Stimulated activated CD8-positive, alpha-beta memory T cell treated with anti-CD3 and anti-CD28 coated beads, Interleukin-15, amount 100 ng/mL, for 1 hour (primary cell): Measurements from ENCODE around the gene RNF31.
"Not testable (repeated sequence)": the region's sequence is repeated elsewhere in the genome, so short reads cannot be mapped to it uniquely, and the experiment has no call there.

ENCODE experiments used
- DNase-seq: peaks from one replicate; pipeline ENCODE4 v3.0.0-alpha.2; 2020; ENCODE audit warnings: low read depth

RNF31 gene

DNA sequence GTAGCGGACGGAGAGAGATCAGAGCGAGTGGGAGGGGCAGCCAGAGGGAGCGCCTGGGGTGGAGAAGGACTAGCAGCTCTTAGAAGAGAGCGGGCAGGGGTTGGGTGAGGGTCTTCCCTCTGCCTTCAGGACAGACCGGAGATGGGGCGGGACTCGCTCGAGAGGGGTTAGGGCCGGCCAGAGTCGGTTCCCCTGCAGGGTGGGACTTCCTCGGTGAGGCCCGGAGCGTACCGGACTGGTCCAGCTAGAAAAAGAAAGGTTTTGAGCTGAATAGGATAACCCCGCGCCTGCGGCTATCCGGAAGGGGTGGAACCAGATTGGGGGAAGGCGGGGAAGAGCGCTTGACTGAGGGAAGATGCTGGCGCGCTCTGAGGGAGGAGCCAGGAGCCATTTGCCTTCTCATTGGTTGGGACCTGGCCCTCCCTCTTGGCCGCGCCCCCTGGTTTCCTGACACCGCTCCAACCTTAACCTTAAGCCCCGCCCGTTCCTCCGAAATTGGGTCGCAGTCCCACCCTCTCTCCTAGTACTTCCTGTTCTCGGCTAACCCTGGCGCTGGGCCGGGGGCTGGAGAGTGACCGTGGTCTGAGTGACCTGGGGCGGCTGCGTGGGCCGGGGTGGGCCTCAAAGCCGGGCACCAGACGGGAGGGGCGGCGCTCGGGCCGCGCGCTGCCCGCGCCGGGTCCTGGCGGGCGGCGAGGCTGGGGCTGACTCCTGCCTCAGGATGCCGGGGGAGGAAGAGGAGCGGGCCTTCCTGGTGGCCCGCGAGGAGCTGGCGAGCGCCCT is at the start of gene RNF31:
TSS of gene RNF31 (plus strand) at position 521 of the 783 bp plus-strand sequence. CDS start at position 722, 201 bp downstream.
- DNase-seq, result peak; percentile 94

DNA sequence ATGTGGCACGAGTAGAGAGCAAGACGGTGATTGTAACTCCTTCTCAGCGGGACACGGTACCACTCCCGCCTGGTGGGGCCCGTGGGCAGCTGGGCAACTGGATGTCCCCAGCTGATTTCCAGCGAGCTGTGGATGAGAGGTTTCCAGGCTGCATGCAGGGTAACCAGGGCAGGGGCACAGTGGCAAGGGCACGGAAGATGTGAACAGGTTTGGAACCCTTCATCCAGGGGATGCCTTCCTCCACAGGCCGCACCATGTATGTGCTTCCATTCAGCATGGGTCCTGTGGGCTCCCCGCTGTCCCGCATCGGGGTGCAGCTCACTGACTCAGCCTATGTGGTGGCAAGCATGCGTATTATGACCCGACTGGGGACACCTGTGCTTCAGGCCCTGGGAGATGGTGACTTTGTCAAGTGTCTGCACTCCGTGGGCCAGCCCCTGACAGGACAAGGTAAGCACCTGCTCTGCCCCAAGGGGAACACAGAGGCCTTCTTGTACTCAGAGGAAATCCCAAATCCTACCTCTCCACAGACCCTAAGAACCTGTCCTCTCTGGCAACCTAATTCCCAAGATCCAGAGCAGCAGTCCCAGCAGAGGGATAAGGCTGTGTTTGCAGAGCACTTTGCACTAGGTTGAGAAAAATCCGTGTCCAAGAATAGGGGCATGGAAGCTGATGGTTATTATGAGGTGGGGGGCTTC is 48.9 kb upstream of the RNF31 start:
- DNase-seq, result no peak

DNA sequence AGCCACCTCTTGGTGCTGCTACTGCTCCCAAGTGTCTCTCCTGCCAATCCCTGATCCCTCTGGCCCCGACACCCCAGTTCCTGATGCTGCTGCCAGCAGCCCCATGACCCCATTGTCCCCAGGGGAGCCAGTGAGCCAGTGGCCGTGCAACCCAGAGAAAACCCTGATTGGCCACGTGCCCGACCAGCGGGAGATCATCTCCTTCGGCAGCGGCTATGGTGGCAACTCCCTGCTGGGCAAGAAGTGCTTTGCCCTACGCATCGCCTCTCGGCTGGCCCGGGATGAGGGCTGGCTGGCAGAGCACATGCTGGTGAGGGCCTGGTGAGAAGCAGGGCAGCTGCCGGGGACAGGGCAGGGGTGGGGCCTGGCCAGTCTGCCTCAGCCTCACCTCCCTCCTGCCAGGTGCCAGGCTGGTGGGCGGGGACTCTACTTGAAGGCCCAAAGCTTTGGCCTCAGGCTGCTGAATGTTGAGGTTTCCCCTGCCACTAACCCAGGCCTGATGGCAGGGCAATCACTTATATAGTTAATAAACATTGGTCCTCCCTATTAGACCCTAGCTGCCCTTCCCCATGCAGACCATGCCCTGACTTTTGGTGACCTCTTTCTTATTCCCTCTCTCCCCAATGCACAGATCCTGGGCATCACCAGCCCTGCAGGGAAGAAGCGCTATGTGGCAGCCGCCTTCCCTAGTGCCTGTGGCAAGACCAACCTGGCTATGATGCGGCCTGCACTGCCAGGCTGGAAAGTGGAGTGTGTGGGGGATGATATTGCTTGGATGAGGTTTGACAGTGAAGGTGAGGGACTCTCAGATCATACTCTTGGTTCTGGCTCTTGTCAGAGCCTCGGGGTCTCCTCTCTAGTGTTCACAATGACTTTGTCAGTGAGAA is 48.1 kb upstream of the RNF31 start:
- DNase-seq, result no peak

- no peak for DNase-seq
Observed at GRCh38 chr14:24100197-24100981, 46.9 kb upstream of the RNF31 start.

GRCh38 chr14:24100982-24101494 is 46.3 kb upstream of the RNF31 start:
- no peak for DNase-seq

DNA sequence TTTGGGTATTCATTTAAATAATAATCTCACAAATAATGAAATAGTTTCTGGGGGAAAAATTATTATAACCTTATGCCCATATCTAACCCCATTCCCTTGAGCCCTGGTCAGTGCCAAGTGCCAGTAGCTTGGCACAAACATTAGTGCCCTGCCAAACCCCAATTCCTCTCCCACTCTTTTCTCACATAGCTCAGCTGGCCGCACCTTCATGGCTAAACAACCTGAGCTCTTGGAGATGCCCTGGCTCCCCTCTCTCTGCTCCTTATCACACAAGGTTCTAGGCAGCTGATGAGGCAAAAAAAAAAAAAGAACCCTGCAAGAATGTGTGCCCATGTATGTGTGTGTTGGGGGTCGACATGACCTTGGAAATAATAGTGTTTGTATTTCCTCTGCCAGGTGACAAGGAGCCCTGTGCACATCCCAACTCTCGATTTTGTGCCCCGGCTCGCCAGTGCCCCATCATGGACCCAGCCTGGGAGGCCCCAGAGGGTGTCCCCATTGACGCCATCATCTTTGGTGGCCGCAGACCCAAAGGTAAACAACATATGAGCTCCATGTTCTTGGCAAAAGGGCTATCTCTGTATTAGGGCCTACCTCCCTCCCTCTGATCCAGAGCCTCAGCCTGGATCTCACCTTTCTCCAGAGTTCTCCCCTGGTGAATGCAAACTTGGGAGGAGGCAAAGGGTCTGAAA is 44.8 kb upstream of the RNF31 start:
- no peak for DNase-seq

- DNase-seq, result no peak
Observed at GRCh38 chr14:24103451-24103850, 43.8 kb upstream of the RNF31 start.

- not testable (repeated sequence) for DNase-seq
Observed at GRCh38 chr14:24105609-24106239, 41.6 kb upstream of the RNF31 start.

DNA sequence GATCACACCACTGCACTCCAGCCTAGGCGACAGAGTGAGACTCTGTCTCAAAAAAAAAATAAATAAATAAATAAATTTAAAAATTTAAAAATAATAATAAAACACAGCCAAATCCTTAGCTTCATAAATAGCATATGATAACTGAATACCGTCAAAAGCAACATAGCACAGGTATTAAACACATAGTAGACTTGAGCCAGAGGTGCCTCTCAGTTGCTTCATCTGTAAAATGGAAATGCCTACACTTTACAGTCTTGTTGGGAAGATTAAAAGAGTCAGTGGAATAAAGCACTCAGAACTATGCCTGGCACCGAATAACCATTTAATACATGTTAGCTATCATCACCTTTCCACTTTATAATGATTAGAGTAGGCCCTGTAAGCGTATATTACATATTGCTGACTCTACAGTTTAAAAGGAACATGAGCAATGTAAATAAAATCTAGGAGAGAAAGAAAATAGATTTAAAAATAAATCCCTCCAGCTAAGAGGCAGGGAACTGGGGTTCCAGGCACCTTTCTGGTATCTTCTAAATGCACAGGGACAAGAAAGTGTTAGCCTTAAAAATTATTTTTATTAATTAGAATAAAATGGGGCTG is 40.5 kb upstream of the RNF31 start:
- DNase-seq, result no peak

DNA sequence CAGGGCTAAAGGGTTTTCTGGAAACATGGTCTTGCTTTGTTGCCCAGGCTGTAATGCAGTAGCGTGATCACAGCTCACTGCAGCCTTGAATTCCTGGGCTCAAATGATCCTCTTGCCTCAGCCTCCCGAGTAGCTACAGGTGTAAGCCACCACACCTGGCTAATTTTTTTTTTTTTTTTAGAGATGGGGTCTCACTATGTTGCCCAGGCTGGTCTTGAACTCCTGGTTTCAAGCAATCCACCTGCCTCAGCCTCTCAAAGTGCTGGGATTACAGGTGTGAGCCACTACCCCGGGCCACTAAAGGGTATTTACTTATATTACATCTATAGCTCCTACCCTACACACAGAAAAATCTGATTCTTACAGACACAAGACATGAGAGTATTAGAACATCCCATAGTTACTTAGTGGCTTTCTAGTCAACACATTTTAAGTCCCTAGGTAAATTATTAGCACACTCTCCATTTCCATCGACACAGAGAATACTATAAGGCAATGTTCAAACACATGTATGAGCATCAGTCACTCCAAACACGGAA is 38.9 kb upstream of the RNF31 start:
- no peak for DNase-seq

DNA sequence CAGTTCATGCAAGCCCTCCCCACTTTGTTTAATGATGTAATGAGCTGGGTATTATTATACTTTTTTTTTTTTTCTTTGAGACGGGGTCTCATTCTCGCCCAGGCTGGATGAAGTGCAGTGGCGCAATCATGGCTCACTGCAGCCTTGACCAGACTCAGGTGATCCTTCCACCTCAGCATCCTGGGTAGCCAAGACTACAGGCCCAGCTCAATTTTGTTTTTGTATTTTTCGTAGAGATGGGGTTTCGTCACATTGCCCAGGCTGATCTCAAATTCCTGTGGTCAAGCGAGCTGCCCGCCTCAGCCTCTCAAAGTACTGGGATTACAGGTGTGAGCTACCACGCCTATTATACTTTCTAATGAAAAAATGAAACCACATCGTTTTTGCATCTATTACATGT is 37.2 kb upstream of the RNF31 start:
- DNase-seq, result no peak

- DNase-seq, result no peak
Observed at GRCh38 chr14:24110523-24110922, 36.8 kb upstream of the RNF31 start.

GRCh38 chr14:24113379-24113800 is 33.9 kb upstream of the RNF31 start:
- no peak for DNase-seq

DNA sequence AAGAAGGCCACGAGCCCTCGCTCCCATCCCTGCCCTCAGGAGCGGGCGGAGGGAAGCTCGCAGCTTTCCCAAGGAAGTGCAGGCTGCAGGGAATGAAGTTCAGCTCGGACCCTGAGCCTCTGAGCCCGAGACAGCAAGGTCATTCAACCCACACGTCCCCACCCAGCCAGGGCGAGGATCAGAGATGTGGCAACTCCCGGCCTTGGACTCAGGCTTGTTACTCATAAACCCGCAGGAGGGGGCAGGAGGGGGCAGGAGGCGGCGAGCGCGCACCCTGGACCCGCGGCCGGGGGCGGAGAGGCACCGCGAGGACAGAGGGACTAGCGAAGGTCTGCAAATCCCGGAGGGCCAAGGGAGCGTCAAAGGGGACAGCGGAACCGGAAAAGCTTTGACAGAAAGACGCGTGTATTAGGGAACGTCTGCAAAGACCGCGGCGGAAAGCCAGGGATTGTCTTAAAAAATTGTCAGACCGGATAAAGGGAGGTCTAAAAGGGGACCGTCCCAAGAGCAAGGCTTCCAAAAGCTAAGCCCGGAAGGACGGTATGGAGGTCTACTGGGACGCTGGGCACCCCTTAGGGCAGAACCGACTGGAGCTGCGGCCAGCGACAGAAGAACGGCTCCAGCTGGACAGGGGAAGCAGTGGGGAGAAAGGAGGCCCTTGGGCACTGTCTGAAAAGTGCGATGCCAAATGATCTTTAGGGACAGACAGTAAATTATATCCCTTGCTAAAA is 33.3 kb upstream of the RNF31 start:
- peak; percentile 52 for DNase-seq

DNA sequence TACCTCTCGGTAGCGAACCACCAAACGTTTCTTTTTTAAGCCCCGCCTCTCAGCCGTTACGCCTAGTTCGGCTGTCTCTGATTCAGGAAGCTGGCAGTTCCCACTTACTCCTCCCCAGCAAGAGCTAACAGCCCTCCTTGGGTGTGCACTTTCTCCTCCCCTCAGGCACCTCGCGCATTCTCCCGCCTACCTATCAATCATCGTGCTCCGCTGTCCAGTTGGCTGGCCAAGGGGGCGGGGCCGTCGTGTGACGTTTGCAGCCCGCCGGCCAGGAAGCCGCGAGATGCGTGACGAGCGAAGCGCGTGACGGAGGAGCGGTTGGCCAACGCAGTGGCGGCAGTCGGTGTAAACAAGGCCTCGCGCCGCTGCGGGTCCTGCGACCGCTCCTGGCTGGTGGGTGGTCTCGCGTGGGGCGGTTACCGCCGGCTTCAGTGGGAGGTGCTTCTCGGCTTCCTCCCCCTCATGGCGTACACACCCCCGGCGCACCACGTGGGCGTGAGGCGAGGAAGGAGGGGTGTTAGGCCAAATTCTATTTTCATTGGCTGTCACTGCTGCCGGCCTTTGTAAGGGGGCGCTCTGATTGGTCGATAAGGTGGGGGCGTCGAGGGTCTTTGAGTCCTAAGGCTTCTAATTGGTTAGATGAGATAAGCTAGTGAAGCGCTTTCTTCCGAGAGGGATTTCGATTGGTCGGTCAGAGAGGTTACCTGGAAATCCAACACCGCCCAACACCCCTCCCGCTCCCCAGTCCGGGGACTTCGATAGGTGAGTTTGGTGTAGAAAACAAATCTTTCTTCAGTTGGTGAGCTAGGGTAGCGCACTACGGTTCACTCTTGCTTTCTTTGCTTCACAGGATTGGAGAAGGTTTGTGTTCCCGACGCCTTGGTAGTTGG is 32.5 kb upstream of the RNF31 start, which contains the start of the genes DCAF11 and NRL:
TSS of gene DCAF11 (plus strand) at position 246 of the 890 bp plus-strand sequence. CDS start 818 bp downstream, outside the sequence.
TSS of gene NRL (minus strand) at position 418 of the 890 bp plus-strand sequence. CDS start 32,101 bp downstream, outside the sequence.
- DNase-seq, result peak; percentile 94

- DNase-seq, result no peak
Observed at GRCh38 chr14:24115422-24116127, 31.7 kb upstream of the RNF31 start.
